ENCODE results near the gene TTLL7.

- TF ChIP-seq CTCF (IDR thresholded peaks at IDR 0.05), result no peak
- no peak for TF ChIP-seq POLR2A (IDR thresholded peaks at IDR 0.05)
These were observed 13.1 kb upstream of the TTLL7 start for GRCh38 chr1:84012018-84012417.
